ENCODE measurements around the gene SSBP3. TPM values are rescaled to one million over a fixed set of nuclear protein-coding genes. Genes with fewer than 3 reads are reported as not detected.
A peak's percentile ranks its signal among the peaks of the same experiment; 100 is the strongest.

The SSBP3 gene
- total and polyA plus RNA-seq, 2 of the 13 experiments (the other 11 are each of a cell fraction or from before 2014, with no cell fraction given) = 8.5 to 17.6 TPM

- no peak for TF ChIP-seq WIZ (CRISPR knock-in tag; IDR thresholded peaks at IDR 0.05)
- TF ChIP-seq ARID2 (CRISPR knock-in tag; IDR thresholded peaks at IDR 0.05; ENCODE audit: borderline replicate concordance) = 0 out of 2 replicates have a peak, but pooled peaks have one; percentile 37
- peak; percentile 51; the same call in 1 of the 2 replicates for TF ChIP-seq ZNF430 (CRISPR knock-in tag; IDR thresholded peaks at IDR 0.05)
- no peak for TF ChIP-seq IRF2 (CRISPR knock-in tag; IDR thresholded peaks at IDR 0.05)
- TF ChIP-seq MXD4 (CRISPR knock-in tag; IDR thresholded peaks at IDR 0.05) = no peak
- TF ChIP-seq KAT7 (CRISPR knock-in tag; IDR thresholded peaks at IDR 0.05; ENCODE audit: borderline replicate concordance) = no peak
- no peak for TF ChIP-seq RBFOX2 (IDR thresholded peaks at IDR 0.05; ENCODE audit: low read depth, low read length)
- TF ChIP-seq ZNF460 (CRISPR knock-in tag; IDR thresholded peaks at IDR 0.05; ENCODE audit: borderline replicate concordance) = peak; percentile 58
- TF ChIP-seq BHLHE40 (IDR thresholded peaks at IDR 0.05; ENCODE audit: low read length) = peak; percentile 45; the same call in 1 of the 2 replicates
- peak; percentile 47; the same call in 1 of the 2 replicates for TF ChIP-seq CREM (IDR thresholded peaks at IDR 0.05)
- no peak for TF ChIP-seq CREM (CRISPR knock-in tag; IDR thresholded peaks at IDR 0.05)
- TF ChIP-seq ZNF503 (CRISPR knock-in tag; IDR thresholded peaks at IDR 0.05) = no peak
- no peak for TF ChIP-seq MTA3 (CRISPR knock-in tag; IDR thresholded peaks at IDR 0.05)
- peak; percentile 90 for TF ChIP-seq FOXA3 (CRISPR knock-in tag; IDR thresholded peaks at IDR 0.05)
- peak; percentile 57; the same call in 1 of the 2 replicates for TF ChIP-seq DPF2 (CRISPR knock-in tag; IDR thresholded peaks at IDR 0.05; ENCODE audit: borderline replicate concordance, low read depth)
- TF ChIP-seq U2AF2 (IDR thresholded peaks at IDR 0.05; ENCODE audit: low read depth, low read length) = no peak
- 0 out of 2 replicates have a peak, but pooled peaks have one; percentile 44 for TF ChIP-seq ZNF770 (CRISPR knock-in tag; IDR thresholded peaks at IDR 0.05)
- no peak for TF ChIP-seq SCMH1 (CRISPR knock-in tag; IDR thresholded peaks at IDR 0.05; ENCODE audit: borderline replicate concordance)
- peak; percentile 20 for TF ChIP-seq TEAD3 (CRISPR knock-in tag; optimal IDR thresholded peaks at IDR 0.05; ENCODE audit: borderline replicate concordance)
- 0 out of 2 replicates have a peak, but pooled peaks have one; percentile 31 for TF ChIP-seq DMAP1 (CRISPR knock-in tag; IDR thresholded peaks at IDR 0.05)
- no peak for TF ChIP-seq ZNF607 (CRISPR knock-in tag; IDR thresholded peaks at IDR 0.05; ENCODE audit: borderline replicate concordance)
- TF ChIP-seq CHD2 (IDR thresholded peaks at IDR 0.05; ENCODE audit: low read depth, low read length) = no peak
- no peak for TF ChIP-seq ZNF253 (CRISPR knock-in tag; IDR thresholded peaks at IDR 0.05; ENCODE audit: borderline replicate concordance)
- 0 out of 2 replicates have a peak, but pooled peaks have one; percentile 26 for TF ChIP-seq NAIF1 (CRISPR knock-in tag; IDR thresholded peaks at IDR 0.05; ENCODE audit: borderline replicate concordance)
- peak; percentile 73; the same call in 1 of the 2 replicates for TF ChIP-seq FOXK1 (CRISPR knock-in tag; IDR thresholded peaks at IDR 0.05; ENCODE audit: borderline replicate concordance, low read depth)
- TF ChIP-seq GATAD2A (CRISPR knock-in tag; IDR thresholded peaks at IDR 0.05) = peak; percentile 67; the same call in 1 of the 2 replicates
- peak; percentile 56; the same call in 1 of the 2 replicates for TF ChIP-seq HOXA3 (CRISPR knock-in tag; IDR thresholded peaks at IDR 0.05)
- peak; percentile 91 for TF ChIP-seq HNF4A (CRISPR knock-in tag; IDR thresholded peaks at IDR 0.05)
- TF ChIP-seq THAP8 (CRISPR knock-in tag; IDR thresholded peaks at IDR 0.05; ENCODE audit: borderline replicate concordance) = no peak
These were observed 19.0 kb upstream of the SSBP3 start (continued) for GRCh38 chr1:54425152-54425584.
